ENCODE measurements around the gene GPD1. TPM values are rescaled to one million over a fixed set of nuclear protein-coding genes. Genes with fewer than 3 reads are reported as not detected.

GPD1 gene
- total RNA-seq, 1 experiment from 2014 or later: 1.6 TPM

DNA sequence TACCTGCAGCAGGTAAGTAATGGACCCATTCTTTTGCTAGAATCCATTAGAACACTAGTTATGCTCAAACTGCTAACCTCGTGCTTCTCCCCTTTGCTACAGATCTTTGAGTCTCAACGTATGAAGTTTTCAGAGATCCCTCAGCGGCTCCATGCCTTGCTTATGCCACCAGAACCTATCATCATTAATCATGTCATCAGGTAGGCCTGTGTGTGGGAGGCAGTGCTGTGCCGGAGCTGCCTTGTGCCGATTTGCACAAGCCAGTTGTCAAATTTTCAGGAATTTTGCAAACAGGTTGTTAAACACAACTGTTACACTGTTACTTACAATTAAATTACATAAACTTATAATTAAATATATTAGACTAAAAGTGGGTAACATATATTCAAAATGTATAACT is 13.4 kb upstream of the GPD1 start:
- ATAC-seq (no peak), DNase-seq (ENCODE audit: low read depth, low spot score) (no peak)
- peaks cover 10% of the 10 kb centered on the region for H3K79me2 ChIP-seq (ENCODE audit: insufficient read depth, low read length)
- H3K4me2 ChIP-seq (ENCODE audit: low read length): no peak overlapping the region
- intact Hi-C loops (cut with micrococcal nuclease): no loop called here
- H3K4me1 ChIP-seq (ENCODE audit: control insufficient read depth in 1 of 2, insufficient read depth in 2 of 2, low read length in 2 of 2): peaks cover 0 to 7% of the 10 kb centered on the region in 2 experiments; a peak in 1 of 4 replicates
- H3K27ac ChIP-seq (ENCODE audit: low read depth, low read length): no peak overlapping the region
- peaks cover 49 to 67% of the 10 kb centered on the region in 2 experiments for H3K36me3 ChIP-seq (ENCODE audit: control insufficient read depth in 1 of 2, insufficient read depth in 2 of 2, low read length in 2 of 2)
- H3K27me3 ChIP-seq (ENCODE audit: insufficient read depth, low read length): no peaks in the 10 kb centered on the region
- ChIA-PET POLR2A (no interaction called here), RAD21 (ENCODE audit: low non-redundant PET in 1 of 2, low total read pairs in 2 of 2, uncharacterized antibody in 2 of 2, unreplicated experiment in 2 of 2) (no interaction called here), CTCF (interaction anchor here (1.3 kb wide), 1 partner anchor 224 kb away, joined by 3 read pairs; no protein-coding TSS in a partner anchor)
- H3K9ac ChIP-seq (ENCODE audit: low read length): no peak overlapping the region
- H3K4me3 ChIP-seq (replicated peaks in 1 of 2; ENCODE audit: low read depth in 1 of 2, low read length in 2 of 2): no peak overlapping the region
- TF ChIP-seq SIN3A (IDR thresholded peaks at IDR 0.05; ENCODE audit: low read depth): no peak
- TF ChIP-seq, protein P1, sequence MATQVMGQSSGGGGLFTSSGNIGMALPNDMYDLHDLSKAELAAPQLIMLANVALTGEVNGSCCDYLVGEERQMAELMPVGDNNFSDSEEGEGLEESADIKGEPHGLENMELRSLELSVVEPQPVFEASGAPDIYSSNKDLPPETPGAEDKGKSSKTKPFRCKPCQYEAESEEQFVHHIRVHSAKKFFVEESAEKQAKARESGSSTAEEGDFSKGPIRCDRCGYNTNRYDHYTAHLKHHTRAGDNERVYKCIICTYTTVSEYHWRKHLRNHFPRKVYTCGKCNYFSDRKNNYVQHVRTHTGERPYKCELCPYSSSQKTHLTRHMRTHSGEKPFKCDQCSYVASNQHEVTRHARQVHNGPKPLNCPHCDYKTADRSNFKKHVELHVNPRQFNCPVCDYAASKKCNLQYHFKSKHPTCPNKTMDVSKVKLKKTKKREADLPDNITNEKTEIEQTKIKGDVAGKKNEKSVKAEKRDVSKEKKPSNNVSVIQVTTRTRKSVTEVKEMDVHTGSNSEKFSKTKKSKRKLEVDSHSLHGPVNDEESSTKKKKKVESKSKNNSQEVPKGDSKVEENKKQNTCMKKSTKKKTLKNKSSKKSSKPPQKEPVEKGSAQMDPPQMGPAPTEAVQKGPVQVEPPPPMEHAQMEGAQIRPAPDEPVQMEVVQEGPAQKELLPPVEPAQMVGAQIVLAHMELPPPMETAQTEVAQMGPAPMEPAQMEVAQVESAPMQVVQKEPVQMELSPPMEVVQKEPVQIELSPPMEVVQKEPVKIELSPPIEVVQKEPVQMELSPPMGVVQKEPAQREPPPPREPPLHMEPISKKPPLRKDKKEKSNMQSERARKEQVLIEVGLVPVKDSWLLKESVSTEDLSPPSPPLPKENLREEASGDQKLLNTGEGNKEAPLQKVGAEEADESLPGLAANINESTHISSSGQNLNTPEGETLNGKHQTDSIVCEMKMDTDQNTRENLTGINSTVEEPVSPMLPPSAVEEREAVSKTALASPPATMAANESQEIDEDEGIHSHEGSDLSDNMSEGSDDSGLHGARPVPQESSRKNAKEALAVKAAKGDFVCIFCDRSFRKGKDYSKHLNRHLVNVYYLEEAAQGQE (IDR thresholded peaks at IDR 0.05; ENCODE audit: low read depth): no peak
- TF ChIP-seq RAD21 (IDR thresholded peaks at IDR 0.05; ENCODE audit: low read depth): no peak
- no peak for TF ChIP-seq JUND (IDR thresholded peaks at IDR 0.05)
- no peak for TF ChIP-seq CBX3 (IDR thresholded peaks at IDR 0.05; ENCODE audit: low read depth)
- no peaks in the 10 kb centered on the region for H3K9me3 ChIP-seq (ENCODE audit: control insufficient read depth in 1 of 2, insufficient read depth in 1 of 2, low read depth in 1 of 2, low read length in 2 of 2)
- no TSS peak for BruUV-seq (replicated peaks)
- H4K20me1 ChIP-seq (ENCODE audit: insufficient read depth): peaks cover 4% of the 10 kb centered on the region
- no peaks in the 10 kb centered on the region for H3K9me2 ChIP-seq (ENCODE audit: insufficient read depth)
- H2AFZ ChIP-seq (ENCODE audit: low read depth, low read length, poor library complexity, severe bottlenecking): no peak overlapping the region

DNA sequence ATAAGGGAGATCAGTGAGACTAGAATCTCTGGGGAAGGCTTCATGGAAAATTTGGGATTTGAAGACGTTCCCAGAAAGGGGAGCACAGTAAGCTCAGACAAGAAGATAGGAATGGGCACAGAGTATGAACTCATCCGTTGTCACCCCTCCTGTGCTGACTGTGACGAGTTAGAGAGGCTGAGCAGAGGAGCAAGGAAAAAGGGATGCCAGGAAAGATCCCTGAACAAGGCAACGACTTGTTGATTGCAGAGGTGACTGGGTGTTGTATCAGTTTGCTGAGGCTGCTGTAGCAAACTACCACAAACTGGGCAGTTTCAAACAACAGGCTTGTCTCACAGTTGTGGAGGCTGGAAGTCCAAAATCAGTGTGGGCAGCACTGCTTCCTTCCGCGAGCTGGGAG is 5.9 kb upstream of the GPD1 start:
- Histone ChIP-seq H3K4me1 (ENCODE audit: control insufficient read depth in 1 of 2, insufficient read depth in 2 of 2, low read length in 2 of 2) (no peaks in the 10 kb centered on the region), H3K9me3 (ENCODE audit: control insufficient read depth in 1 of 2, insufficient read depth in 1 of 2, low read depth in 1 of 2, low read length in 2 of 2) (no peaks in the 10 kb centered on the region), H2AFZ (ENCODE audit: low read depth, low read length, poor library complexity, severe bottlenecking) (no peak overlapping the region), H4K20me1 (ENCODE audit: insufficient read depth) (no peaks in the 10 kb centered on the region; the same call in 1 of the 2 replicates), H3K9me2 (ENCODE audit: insufficient read depth) (no peaks in the 10 kb centered on the region), H3K27me3 (ENCODE audit: insufficient read depth, low read length) (no peaks in the 10 kb centered on the region), H3K36me3 (ENCODE audit: control insufficient read depth in 1 of 2, insufficient read depth in 2 of 2, low read length in 2 of 2) (peaks cover 48 to 50% of the 10 kb centered on the region in 2 experiments), H3K79me2 (ENCODE audit: insufficient read depth, low read length) (no peaks in the 10 kb centered on the region; the same call in 1 of the 2 replicates), H3K27ac (ENCODE audit: low read depth, low read length) (no peak overlapping the region), H3K9ac (ENCODE audit: low read length) (no peak overlapping the region), H3K4me3 (replicated peaks in 1 of 2; ENCODE audit: low read depth in 1 of 2, low read length in 2 of 2) (no peak overlapping the region), H3K4me2 (ENCODE audit: low read length) (no peak overlapping the region)
- TF ChIP-seq SIN3A (IDR thresholded peaks at IDR 0.05; ENCODE audit: low read depth) (no peak), CBX3 (IDR thresholded peaks at IDR 0.05; ENCODE audit: low read depth) (no peak), CEBPB (IDR thresholded peaks at IDR 0.05; ENCODE audit: low read depth) (no peak), EGR1 (IDR thresholded peaks at IDR 0.05; ENCODE audit: low read depth) (no peak), EZH2 (IDR thresholded peaks at IDR 0.05) (no peak), POLR2A (IDR thresholded peaks at IDR 0.05; ENCODE audit: borderline replicate concordance, extremely low read depth, insufficient read depth, insufficient read length) (no peak), ELF1 (IDR thresholded peaks at IDR 0.05; ENCODE audit: borderline replicate concordance, low read depth) (no peak)
- TF ChIP-seq, protein P2, sequence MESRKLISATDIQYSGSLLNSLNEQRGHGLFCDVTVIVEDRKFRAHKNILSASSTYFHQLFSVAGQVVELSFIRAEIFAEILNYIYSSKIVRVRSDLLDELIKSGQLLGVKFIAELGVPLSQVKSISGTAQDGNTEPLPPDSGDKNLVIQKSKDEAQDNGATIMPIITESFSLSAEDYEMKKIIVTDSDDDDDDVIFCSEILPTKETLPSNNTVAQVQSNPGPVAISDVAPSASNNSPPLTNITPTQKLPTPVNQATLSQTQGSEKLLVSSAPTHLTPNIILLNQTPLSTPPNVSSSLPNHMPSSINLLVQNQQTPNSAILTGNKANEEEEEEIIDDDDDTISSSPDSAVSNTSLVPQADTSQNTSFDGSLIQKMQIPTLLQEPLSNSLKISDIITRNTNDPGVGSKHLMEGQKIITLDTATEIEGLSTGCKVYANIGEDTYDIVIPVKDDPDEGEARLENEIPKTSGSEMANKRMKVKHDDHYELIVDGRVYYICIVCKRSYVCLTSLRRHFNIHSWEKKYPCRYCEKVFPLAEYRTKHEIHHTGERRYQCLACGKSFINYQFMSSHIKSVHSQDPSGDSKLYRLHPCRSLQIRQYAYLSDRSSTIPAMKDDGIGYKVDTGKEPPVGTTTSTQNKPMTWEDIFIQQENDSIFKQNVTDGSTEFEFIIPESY (IDR thresholded peaks at IDR 0.05; ENCODE audit: extremely low read depth, insufficient replicate concordance, low read length): no peak
- TF ChIP-seq, protein P3, sequence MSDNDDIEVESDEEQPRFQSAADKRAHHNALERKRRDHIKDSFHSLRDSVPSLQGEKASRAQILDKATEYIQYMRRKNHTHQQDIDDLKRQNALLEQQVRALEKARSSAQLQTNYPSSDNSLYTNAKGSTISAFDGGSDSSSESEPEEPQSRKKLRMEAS (IDR thresholded peaks at IDR 0.05): no peak
- TF ChIP-seq, protein P4, sequence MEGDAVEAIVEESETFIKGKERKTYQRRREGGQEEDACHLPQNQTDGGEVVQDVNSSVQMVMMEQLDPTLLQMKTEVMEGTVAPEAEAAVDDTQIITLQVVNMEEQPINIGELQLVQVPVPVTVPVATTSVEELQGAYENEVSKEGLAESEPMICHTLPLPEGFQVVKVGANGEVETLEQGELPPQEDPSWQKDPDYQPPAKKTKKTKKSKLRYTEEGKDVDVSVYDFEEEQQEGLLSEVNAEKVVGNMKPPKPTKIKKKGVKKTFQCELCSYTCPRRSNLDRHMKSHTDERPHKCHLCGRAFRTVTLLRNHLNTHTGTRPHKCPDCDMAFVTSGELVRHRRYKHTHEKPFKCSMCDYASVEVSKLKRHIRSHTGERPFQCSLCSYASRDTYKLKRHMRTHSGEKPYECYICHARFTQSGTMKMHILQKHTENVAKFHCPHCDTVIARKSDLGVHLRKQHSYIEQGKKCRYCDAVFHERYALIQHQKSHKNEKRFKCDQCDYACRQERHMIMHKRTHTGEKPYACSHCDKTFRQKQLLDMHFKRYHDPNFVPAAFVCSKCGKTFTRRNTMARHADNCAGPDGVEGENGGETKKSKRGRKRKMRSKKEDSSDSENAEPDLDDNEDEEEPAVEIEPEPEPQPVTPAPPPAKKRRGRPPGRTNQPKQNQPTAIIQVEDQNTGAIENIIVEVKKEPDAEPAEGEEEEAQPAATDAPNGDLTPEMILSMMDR (IDR thresholded peaks at IDR 0.05 in 2 of 3, conservative IDR thresholded peaks at IDR 0.05 in 1 of 3; ENCODE audit: borderline replicate concordance in 1 of 3, insufficient read depth in 1 of 3, low read depth in 2 of 3, low read length in 2 of 3): no peak
- ATAC-seq (no peak), DNase-seq (ENCODE audit: low read depth, low spot score) (no peak)
- ChIA-PET CTCF (interaction anchor here (1.2 kb wide), 1 partner anchor 10 kb away, joined by 3 read pairs; no protein-coding TSS in a partner anchor), RAD21 (ENCODE audit: low non-redundant PET in 1 of 2, low total read pairs in 2 of 2, uncharacterized antibody in 2 of 2, unreplicated experiment in 2 of 2) (no interaction called here), POLR2A (no interaction called here)
- no TSS peak for BruUV-seq (replicated peaks)
- intact Hi-C loops (cut with micrococcal nuclease): no loop called here

Data from HCT116 (cell line).